H1 (cell line): Measurements from ENCODE around the gene IL19. TPM values are rescaled to one million over a fixed set of nuclear protein-coding genes. Genes with fewer than 3 reads are reported as not detected.

Experiments
- CTCF ChIA-PET: fragments of 300-600 bp; sonication (Branson Sonifier 250); formaldehyde crosslinking; loops from one replicate; lab custom pipeline; 2021; ENCODE audit not compliant: partially characterized antibody; lab: Charles Lee
- POLR2A ChIA-PET: fragments of 300-600 bp; sonication (Branson Sonifier 250); formaldehyde crosslinking; loops from one replicate; lab custom pipeline; 2021; ENCODE audit warnings: inconsistent platforms; ENCODE audit not compliant: partially characterized antibody; lab: Charles Lee
- DNase-seq, 2 experiments: peaks; one replicate each; pipeline versions ENCODE4 v3.0.0 to v3.0.0-alpha.2; 2010 to 2022; ENCODE audit warnings: low spot score in 2 of 2, low read depth in 1 of 2, mixed read lengths in 1 of 2
- FAIRE-seq: peaks from 2 replicates; lab custom pipeline; 2011; peaks lifted over from hg19 to GRCh38; lab: Jason Lieb, UNC
- H2AFZ ChIP-seq: 2 replicates; pipeline ENCODE4 v1.8.1; 2012; ENCODE audit warnings: low read length, inconsistent platforms
- H2AK5ac ChIP-seq: 2 replicates; pipeline ENCODE4 v1.6.1; 2013; ENCODE audit warnings: low read depth, low read length
- H2BK120ac ChIP-seq: replicated peaks from 2 replicates; pipeline ENCODE3; 2013; ENCODE audit warnings: low read depth, low read length, inconsistent platforms
- H2BK12ac ChIP-seq: 2 replicates; pipeline ENCODE4 v1.6.1; 2013; ENCODE audit warnings: low read depth, low read length
- H2BK15ac ChIP-seq: 2 replicates; pipeline ENCODE4 v1.6.1; 2013; ENCODE audit warnings: low read length
- H2BK20ac ChIP-seq: 2 replicates; pipeline ENCODE4 v1.6.1; 2013; ENCODE audit warnings: low read length
- H2BK5ac ChIP-seq: 2 replicates; pipeline ENCODE4 v1.6.1; 2013; ENCODE audit warnings: low read depth, low read length
- H3K14ac ChIP-seq: 2 replicates; pipeline ENCODE4 v1.6.1; 2013; ENCODE audit warnings: inconsistent platforms; ENCODE audit not compliant: insufficient read length
- H3K18ac ChIP-seq: 2 replicates; pipeline ENCODE4 v1.6.1; 2013; ENCODE audit warnings: low read length; ENCODE audit errors: extremely low read depth
- H3K23ac ChIP-seq: 2 replicates; pipeline ENCODE4 v1.6.1; 2013; ENCODE audit warnings: inconsistent platforms; ENCODE audit not compliant: insufficient read length
- H3K23me2 ChIP-seq: 2 replicates; pipeline ENCODE4 v1.6.1; 2013; ENCODE audit warnings: low read depth, low read length
- H3K27ac ChIP-seq: 2 replicates; pipeline ENCODE4 v1.6.1; 2011; ENCODE audit warnings: low read depth, low read length, inconsistent platforms
- H3K27me3 ChIP-seq, 4 experiments: replicated peaks in 1 of 4; 1 replicate in 1 of 4; 2 replicates in 3 of 4; pipeline versions ENCODE4 v1.6.1 to v1.8.1; 2011 to 2013; ENCODE audit warnings: low read length in 3 of 4, mild to moderate bottlenecking in 3 of 4, inconsistent platforms in 2 of 4, mixed read lengths in 2 of 4, moderate library complexity in 1 of 4; ENCODE audit not compliant: control insufficient read depth in 3 of 4, insufficient read depth in 3 of 4; ENCODE audit errors: extremely low read depth in 1 of 4
- H3K36me3 ChIP-seq, 4 experiments: 2 replicates each; pipeline versions ENCODE4 v1.6.1 to v1.8.1; 2011 to 2013; ENCODE audit warnings: mild to moderate bottlenecking in 4 of 4, low read length in 3 of 4, moderate library complexity in 2 of 4, control low read depth in 1 of 4, inconsistent platforms in 1 of 4; ENCODE audit not compliant: insufficient read depth in 4 of 4, control insufficient read depth in 2 of 4
- H3K4ac ChIP-seq: replicated peaks from 2 replicates; pipeline ENCODE3; 2013; ENCODE audit warnings: low read length, low read depth, mixed read lengths, inconsistent platforms; ENCODE audit not compliant: insufficient read length
- H3K4me1 ChIP-seq, 4 experiments: replicated peaks in 1 of 4; 1 replicate in 1 of 4; 2 replicates in 3 of 4; pipeline versions ENCODE4 v1.6.1 to v1.8.1; 2011 to 2013; ENCODE audit warnings: low read length in 3 of 4, inconsistent platforms in 2 of 4, mixed read lengths in 1 of 4; ENCODE audit not compliant: insufficient read depth in 4 of 4, control insufficient read depth in 3 of 4
- H3K4me2 ChIP-seq, 2 experiments: 2 replicates each; pipeline versions ENCODE4 v1.6.1 to v1.8.1; 2011 to 2013; ENCODE audit warnings: low read depth in 2 of 2, low read length in 2 of 2, control low read depth in 1 of 2, inconsistent platforms in 1 of 2, mild to moderate bottlenecking in 1 of 2; ENCODE audit not compliant: insufficient read depth in 1 of 2
- H3K4me3 ChIP-seq, 4 experiments: fragments of 200-600, 300-600 bp in 1 of 4; sonication (generic), shearing (Covaris generic), sonication (Bioruptor Twin) in 1 of 4; 2 replicates each; pipeline versions ENCODE4 v1.5.1 to v1.8.1; 2011 to 2016; ENCODE audit warnings: low read length in 4 of 4, low read depth in 3 of 4, control low read depth in 2 of 4, inconsistent platforms in 2 of 4, mild to moderate bottlenecking in 2 of 4, mixed read lengths in 1 of 4, moderate library complexity in 1 of 4; ENCODE audit not compliant: insufficient read depth in 2 of 4; ENCODE audit errors: extremely low read depth in 1 of 4
- H3K56ac ChIP-seq: replicated peaks from 2 replicates; pipeline ENCODE3; 2013; ENCODE audit warnings: low read depth, mild to moderate bottlenecking, mixed read lengths, low read length, inconsistent platforms; ENCODE audit not compliant: insufficient read length
- H3K79me1 ChIP-seq: 2 replicates; pipeline ENCODE4 v1.6.1; 2013; ENCODE audit warnings: low read depth, low read length, control low read depth
- H3K79me2 ChIP-seq, 2 experiments: 2 replicates each; pipeline versions ENCODE4 v1.6.1 to v1.8.1; 2012 to 2013; ENCODE audit warnings: low read length in 2 of 2, mild to moderate bottlenecking in 2 of 2, inconsistent platforms in 1 of 2; ENCODE audit not compliant: insufficient read depth in 2 of 2, control insufficient read depth in 1 of 2
- H3K9ac ChIP-seq, 4 experiments: replicated peaks in 1 of 4; 1 replicate in 1 of 4; 2 replicates in 3 of 4; pipeline versions ENCODE4 v1.6.1 to v1.8.1; 2011 to 2013; ENCODE audit warnings: low read depth in 3 of 4, low read length in 3 of 4, control low read depth in 2 of 4, mild to moderate bottlenecking in 2 of 4, moderate library complexity in 2 of 4, inconsistent platforms in 1 of 4; ENCODE audit errors: extremely low read depth in 1 of 4
- H3K9me3 ChIP-seq, 2 experiments: 2 replicates each; pipeline versions ENCODE4 v1.6.1 to v1.8.1; 2012 to 2013; ENCODE audit warnings: mild to moderate bottlenecking in 2 of 2, moderate library complexity in 2 of 2, control low read depth in 1 of 2, inconsistent platforms in 1 of 2, low read depth in 1 of 2, low read length in 1 of 2, mixed read lengths in 1 of 2; ENCODE audit not compliant: insufficient read depth in 2 of 2
- H4K20me1 ChIP-seq, 2 experiments: replicated peaks in 1 of 2; 2 replicates each; pipeline versions ENCODE3 to v1.8.1; 2011 to 2013; ENCODE audit warnings: inconsistent platforms in 2 of 2, low read length in 2 of 2, mild to moderate bottlenecking in 1 of 2; ENCODE audit not compliant: insufficient read depth in 2 of 2, control insufficient read depth in 1 of 2
- H4K5ac ChIP-seq: 2 replicates; pipeline ENCODE4 v1.6.1; 2013; ENCODE audit warnings: low read length, low read depth, mixed read lengths, inconsistent platforms; ENCODE audit not compliant: insufficient read length
- H4K8ac ChIP-seq: 2 replicates; pipeline ENCODE4 v1.8.0; 2013; ENCODE audit warnings: mild to moderate bottlenecking, moderate library complexity, low read length, inconsistent platforms; ENCODE audit not compliant: insufficient read depth; ENCODE audit errors: extremely low read depth
- H4K91ac ChIP-seq: replicated peaks from 2 replicates; pipeline ENCODE3; 2013; ENCODE audit warnings: low read length, mixed read lengths, inconsistent platforms; ENCODE audit not compliant: insufficient read length
- SIN3A ChIP-seq, 2 experiments: IDR thresholded peaks in 1 of 2; conservative IDR thresholded peaks in 1 of 2; 2 replicates each; pipeline ENCODE4 v1.6.1; 2011 to 2012; ENCODE audit warnings: low read length in 2 of 2, improper control_type of control experiment in 1 of 2, low read depth in 1 of 2, mild to moderate bottlenecking in 1 of 2
- SIRT6 ChIP-seq: IDR thresholded peaks from one replicate; pipeline ENCODE4 v1.7.1; 2012; ENCODE audit warnings: low read length, inconsistent platforms
- TEAD4 ChIP-seq: IDR thresholded peaks from 2 replicates; pipeline ENCODE4 v1.6.1; 2012; ENCODE audit warnings: low read depth, low read length, inconsistent platforms, mixed read lengths
- ZNF274 ChIP-seq: IDR thresholded peaks from 2 replicates; pipeline ENCODE4 v1.7.0; 2012; ENCODE audit warnings: low read length, borderline replicate concordance; ENCODE audit errors: extremely low read depth
- WGBS, 2 experiments: shearing (Covaris generic) in 1 of 2; methylation state at CpG; one replicate each; pipeline versions ENCODE4 v1.1.6 to v1.1.7; 2013 to 2015; ENCODE audit warnings: low lambda C conversion rate in 2 of 2, mixed read lengths in 2 of 2, inconsistent platforms in 1 of 2, low coverage in 1 of 2, missing lambda C conversion rate in 1 of 2; ENCODE audit not compliant: insufficient replicate concordance in 2 of 2, insufficient coverage in 1 of 2, insufficient read length in 1 of 2; ENCODE audit errors: extremely low coverage in 1 of 2, missing lambda C conversion rate in 1 of 2; 5-methylcytosine and 5-hydroxymethylcytosine counted together
- polyA plus RNA-seq, 7 experiments: library from polyadenylated mRNA; depleted of rRNA in 3 of 7; stranded (reverse) in 5 of 7; unstranded in 2 of 7; fragments of >200 nt in 5 of 7; fragments of 200-250 nt in 2 of 7; gene quantifications; 1 replicate in 5 of 7; 2 replicates in 1 of 7; 4 replicates in 1 of 7; pipeline versions ENCODE4 v1.2.1 to v1.2.3, GENCODE V29; 2011 to 2013; ENCODE audit warnings: missing spikeins in 2 of 7, mixed read lengths in 2 of 7
- total RNA-seq: library from RNA; stranded (reverse); fragmentation: NEBNext Ultra II Directional; extraction: Animal tissue kit (Norgen Biotek cat#: 25700); gene quantifications from 2 replicates; pipeline ENCODE4 v1.2.1, GENCODE V29; 2021

IL19 gene
- total and polyA plus RNA-seq, 2 of the 8 experiments (the other 6 are each of a cell fraction or from before 2014, with no cell fraction given) = not detected

DNA sequence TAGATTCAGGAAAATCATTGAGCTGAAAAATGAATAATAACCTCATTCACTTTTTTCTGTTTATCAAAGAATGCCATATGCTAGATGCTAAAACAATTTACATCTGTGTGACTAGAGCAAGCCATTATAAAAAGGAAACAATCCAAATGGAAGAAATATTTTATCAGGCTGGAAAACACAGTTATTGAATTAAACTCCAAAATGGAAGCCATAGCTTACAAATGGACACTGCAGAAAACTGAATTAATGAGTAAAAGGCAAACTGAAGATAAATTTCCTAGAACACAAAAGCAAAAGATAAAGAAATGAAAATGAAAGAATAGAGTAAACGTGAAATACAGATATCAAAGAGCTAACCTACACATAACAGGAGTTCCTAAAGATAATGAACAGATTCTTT lies 34.8 kb downstream of the IL19 start:
- CTCF ChIA-PET = interaction anchor here (0.7 to 5.9 kb wide), 20 partner anchors 9 to 326 kb away, joined by 3 to 36 read pairs (median 4); no protein-coding TSS in a partner anchor
- H3K79me1 ChIP-seq = no peaks in the 10 kb centered on the region
- POLR2A ChIA-PET = no interaction called here
- H2BK5ac ChIP-seq = no peak overlapping the region
- H3K79me2 ChIP-seq = no peaks in the 10 kb centered on the region
- H2BK20ac ChIP-seq = no peak overlapping the region
- no peak overlapping the region for H2AK5ac ChIP-seq
- no peak overlapping the region for H4K5ac ChIP-seq
- no peak overlapping the region for H3K9ac ChIP-seq
- H3K9me3 ChIP-seq = no peaks in the 10 kb centered on the region
- H3K18ac ChIP-seq = no peak overlapping the region
- H3K4me1 ChIP-seq = no peaks in the 10 kb centered on the region
- no peak overlapping the region for H3K4me3 ChIP-seq
- H2BK15ac ChIP-seq = no peak overlapping the region
- H4K91ac ChIP-seq = no peak overlapping the region
- H4K8ac ChIP-seq = no peak overlapping the region
- FAIRE-seq = no peak
- no peak for DNase-seq
- H3K14ac ChIP-seq = no peak overlapping the region
- no peak overlapping the region for H2AFZ ChIP-seq
- no peaks in the 10 kb centered on the region for H3K36me3 ChIP-seq
- no peak overlapping the region for H3K4me2 ChIP-seq
- no peak overlapping the region for H3K4ac ChIP-seq
- no peak overlapping the region for H3K56ac ChIP-seq
- H4K20me1 ChIP-seq = no peaks in the 10 kb centered on the region
- no peak overlapping the region for H2BK120ac ChIP-seq
- no peak overlapping the region for H2BK12ac ChIP-seq
- 83% methylated on average over 1 of the region's 1 CpG; no CpG with 5 or more reads in 1 of the 2 experiments for WGBS, 2 experiments
- H3K23ac ChIP-seq = no peak overlapping the region
- H3K27ac ChIP-seq = no peak overlapping the region
- no peaks in the 10 kb centered on the region for H3K27me3 ChIP-seq
- no peaks in the 10 kb centered on the region for H3K23me2 ChIP-seq
- TF ChIP-seq SIRT6 = no peak
- TF ChIP-seq TEAD4 = no peak
- no peak for TF ChIP-seq SIN3A (conservative IDR thresholded peaks at IDR 0.05 in 1 of 2, IDR thresholded peaks at IDR 0.05 in 1 of 2; ENCODE audit: low read depth in 1 of 2, low read length in 2 of 2)
- no peak for TF ChIP-seq ZNF274
